GM21367 (cell line): ENCODE results near the gene ACER2.
"Not testable (repeated sequence)": the region's sequence is repeated elsewhere in the genome, so short reads cannot be mapped to it uniquely, and the experiment has no call there.

Source experiments
- ATAC-seq: cut with Tn5 transposase; IDR thresholded peaks from one replicate; pipeline ENCODE4 v1.9.1; 2021; ENCODE audit not compliant: unreplicated experiment

The ACER2 gene

GRCh38 chr9:19408693-19409400 is at the start of gene ACER2:
TSS of gene ACER2 (plus strand) at chr9:19409009. CDS start at chr9:19409085, 76 bp downstream.
- ATAC-seq, result peak; percentile 94

DNA sequence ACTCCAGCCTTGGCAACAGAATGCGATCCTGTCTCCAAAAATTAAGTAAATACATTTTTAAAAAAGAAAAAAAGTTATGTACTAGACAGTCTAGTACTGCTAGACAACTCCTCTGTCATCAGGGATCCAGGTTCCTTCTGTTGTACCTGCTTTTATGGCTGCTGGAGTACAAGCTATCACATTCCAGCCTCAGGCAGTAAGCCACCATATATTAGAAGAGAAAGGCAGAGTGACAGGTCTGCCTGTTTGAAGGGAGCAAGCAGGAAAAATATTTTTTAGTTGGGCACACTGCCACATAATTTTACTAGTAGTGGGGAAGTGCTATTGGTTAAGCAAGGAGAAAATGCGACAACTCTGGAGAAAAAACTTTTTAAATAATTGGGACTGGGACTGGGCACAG is 39.7 kb upstream of the ACER2 start:
- ATAC-seq, result no peak

GRCh38 chr9:19371942-19372341 is 36.9 kb upstream of the ACER2 start:
- ATAC-seq, result no peak

DNA sequence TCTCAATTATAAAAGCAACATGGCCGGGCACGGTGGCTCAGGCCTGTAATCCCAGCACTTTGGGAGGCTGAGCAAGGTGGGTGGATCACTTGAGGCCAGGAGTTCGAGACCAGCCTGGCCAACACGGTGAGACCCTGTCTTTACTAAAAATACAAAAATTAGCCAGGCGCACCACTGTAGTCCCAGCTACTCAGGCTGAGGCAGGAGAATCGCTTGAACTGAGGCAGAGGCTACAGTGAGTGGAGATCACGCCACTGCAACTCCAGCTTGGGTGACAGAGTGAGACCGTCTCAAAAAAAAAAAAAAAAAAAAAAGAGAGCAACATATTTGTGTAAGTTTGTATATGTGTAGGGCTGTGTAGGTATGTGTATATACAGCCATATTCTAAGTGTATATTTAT is 36.2 kb upstream of the ACER2 start:
- no peak for ATAC-seq

DNA sequence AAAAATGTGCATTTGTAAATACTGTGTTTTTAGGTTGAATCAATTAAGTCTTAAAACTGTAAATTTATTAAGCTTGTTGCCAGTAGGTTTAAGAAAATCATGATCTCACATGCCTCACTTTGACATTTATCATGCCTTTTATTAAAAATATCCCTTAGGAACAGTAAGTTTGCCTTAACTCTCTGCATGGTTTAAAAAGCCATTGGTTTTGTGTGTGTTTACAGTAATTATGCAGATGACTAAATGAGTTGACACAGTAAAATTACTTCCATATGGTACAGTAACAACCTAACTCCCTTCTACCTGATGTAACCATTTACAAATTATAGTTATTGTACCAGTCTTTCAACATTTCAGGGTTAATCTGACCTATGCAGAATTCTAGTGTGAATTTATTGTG is 35.3 kb upstream of the ACER2 start:
- no peak for ATAC-seq

- no peak for ATAC-seq
These were observed 33.3 kb upstream of the ACER2 start for GRCh38 chr9:19375538-19375937.

DNA sequence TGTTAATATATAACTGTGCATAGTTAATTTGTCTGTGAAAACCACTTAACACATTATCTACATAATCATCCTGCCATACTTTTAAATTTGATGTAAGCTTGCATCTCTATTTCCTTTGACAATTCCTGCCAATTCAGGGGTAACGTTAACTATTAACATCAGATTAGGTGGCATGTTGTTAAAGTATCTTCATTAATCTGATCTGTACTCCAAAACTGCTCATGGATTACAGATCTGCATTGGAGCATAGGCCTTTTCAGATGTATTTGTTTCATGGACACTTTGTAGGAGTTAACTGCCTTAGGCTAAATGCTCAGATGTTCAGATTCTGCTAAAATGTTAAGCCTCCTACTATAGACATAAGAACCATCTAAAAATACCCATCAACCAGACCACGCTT is 31.9 kb upstream of the ACER2 start:
- no peak for ATAC-seq

GRCh38 chr9:19378164-19378563 is 30.6 kb upstream of the ACER2 start:
- no peak for ATAC-seq

GRCh38 chr9:19378647-19379046 is 30.2 kb upstream of the ACER2 start:
- no peak for ATAC-seq

DNA sequence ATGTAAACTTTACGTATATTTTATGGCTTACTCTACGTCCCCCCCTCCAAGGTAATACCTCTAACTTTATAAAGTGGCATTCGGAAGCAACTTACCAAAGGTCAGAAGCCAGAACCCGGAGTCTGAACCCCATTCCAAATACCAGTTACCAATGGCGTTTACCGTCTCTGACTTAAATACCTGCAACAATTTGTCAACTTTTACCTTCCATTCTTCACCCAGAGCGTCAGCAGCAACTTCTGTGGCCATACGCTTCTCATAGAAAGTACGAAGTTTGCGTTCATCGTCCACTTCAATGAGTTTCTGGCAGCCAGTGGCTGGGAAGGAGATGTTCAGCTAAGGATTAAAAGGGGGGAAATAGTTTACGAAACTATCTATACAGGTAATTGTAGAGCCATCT is 29.5 kb upstream of the ACER2 start:
- no peak for ATAC-seq

- ATAC-seq, result peak; percentile 22
These were observed 29.1 kb upstream of the ACER2 start for GRCh38 chr9:19379697-19380046.

GRCh38 chr9:19380826-19381075 is 28.1 kb upstream of the ACER2 start:
- ATAC-seq, result no peak

DNA sequence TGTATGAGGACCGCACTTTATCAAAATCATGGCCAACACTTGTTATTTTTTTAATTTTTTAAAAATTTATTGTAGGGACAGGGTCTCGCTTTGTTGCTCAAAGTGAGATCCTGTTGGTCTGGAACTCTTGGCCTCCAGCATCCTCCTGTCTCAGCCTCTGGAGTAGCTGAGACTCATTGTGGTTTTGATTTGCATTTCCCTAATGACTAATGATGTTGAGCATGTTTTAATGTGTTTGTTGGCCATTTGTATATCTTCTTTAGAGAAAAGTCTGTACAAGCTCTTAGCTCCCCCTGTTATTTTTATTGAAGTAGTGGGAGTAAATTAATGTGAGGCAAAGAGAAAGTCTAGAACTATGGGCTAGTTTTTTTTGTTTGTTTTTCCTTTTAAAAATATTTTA is 27.2 kb upstream of the ACER2 start:
- ATAC-seq, result no peak

DNA sequence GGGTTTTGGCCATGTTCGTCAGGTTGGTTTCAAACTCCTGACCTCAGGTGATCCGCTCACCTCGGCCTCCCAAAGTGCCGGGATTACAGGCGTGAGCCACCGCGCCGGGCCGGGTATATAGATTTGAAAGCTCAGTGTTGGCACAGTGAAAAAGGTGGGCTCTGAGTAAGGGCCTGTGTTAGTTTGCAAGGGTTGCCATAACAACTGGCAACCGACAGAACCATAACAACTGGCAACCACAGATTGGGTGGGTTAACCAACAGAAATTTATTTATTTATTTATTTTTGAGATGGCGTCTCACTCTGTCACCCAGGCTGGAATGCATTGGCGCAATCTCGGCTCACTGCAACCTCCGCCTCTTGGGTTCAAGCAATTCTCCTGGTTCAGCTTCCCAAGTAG is 23.6 kb upstream of the ACER2 start:
- ATAC-seq, result not testable (repeated sequence)

GRCh38 chr9:19385786-19386501 is 22.9 kb upstream of the ACER2 start:
- no peak for ATAC-seq

GRCh38 chr9:19386502-19387044 is 22.2 kb upstream of the ACER2 start:
- no peak for ATAC-seq

DNA sequence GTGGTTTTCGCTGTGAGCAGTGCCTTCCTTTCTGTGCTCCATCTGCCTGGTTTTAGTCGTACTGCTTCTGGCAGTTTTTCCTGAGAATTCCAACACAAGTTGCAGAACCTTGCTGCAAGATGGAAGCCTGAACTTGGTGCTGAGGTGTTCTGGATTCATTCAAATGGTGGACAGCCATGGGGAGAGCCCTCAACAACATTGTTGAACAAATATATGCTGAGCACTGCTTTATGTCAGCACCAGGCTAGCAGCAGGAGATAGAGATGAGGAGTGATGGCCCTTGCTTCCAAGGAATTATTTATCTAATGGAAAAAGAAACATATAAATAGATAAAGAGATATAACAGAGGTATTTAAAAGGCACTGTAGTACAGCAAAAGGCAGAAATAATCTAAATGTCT is 21.5 kb upstream of the ACER2 start:
- no peak for ATAC-seq

GRCh38 chr9:19389539-19389938 is 19.3 kb upstream of the ACER2 start:
- not testable (repeated sequence) for ATAC-seq

DNA sequence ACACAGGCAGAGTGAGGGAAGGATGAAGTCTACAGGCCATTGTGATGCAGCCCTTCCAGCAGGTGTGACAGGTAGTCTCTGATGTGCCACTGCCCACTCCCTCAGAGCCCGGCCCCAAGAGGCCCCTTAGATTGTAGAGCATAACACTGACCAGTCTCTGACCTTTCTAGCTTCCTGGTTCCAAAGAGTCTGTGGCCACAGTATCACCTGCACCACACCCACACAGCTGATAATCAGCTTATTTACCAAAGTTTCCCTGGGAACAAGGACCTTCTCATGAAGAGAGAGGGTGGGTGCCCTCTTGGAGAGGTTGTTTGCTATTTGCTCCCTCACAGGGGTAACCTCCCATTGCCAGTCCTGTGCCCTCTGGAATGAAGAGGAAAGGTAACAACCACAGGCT is 11.0 kb upstream of the ACER2 start:
- no peak for ATAC-seq

DNA sequence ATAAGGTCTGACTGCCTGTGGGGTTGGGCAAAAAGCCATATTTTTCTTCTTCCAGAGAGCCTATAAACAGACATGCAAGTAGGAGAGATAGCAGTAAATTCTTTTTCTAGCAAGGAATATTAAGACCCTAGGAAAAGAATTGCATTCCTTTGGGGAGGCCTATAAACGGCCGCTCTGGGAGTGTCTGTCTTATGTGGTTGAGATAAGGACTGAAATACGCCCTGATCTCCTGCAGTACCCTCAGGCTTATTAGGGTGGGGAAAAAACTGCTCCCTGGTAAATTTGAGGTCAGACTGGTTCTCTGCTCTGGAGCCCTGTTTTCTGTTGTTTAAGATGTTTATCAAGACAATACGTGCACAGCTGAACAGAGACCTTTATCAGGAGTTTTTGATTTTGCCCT is 5.6 kb upstream of the ACER2 start:
- ATAC-seq, result not testable (repeated sequence)

- ATAC-seq, result no peak
These were observed 4.3 kb upstream of the ACER2 start for GRCh38 chr9:19404283-19405075.

- no peak for ATAC-seq
These were observed 3.0 kb upstream of the ACER2 start for GRCh38 chr9:19405771-19406170.
